Measurements from ENCODE around the gene CIRBP.
"Not testable (repeated sequence)": the region's sequence is repeated elsewhere in the genome, so short reads cannot be mapped to it uniquely, and the experiment has no call there.

CIRBP gene

GRCh38 chr19:1243768-1244692, 25.1 kb upstream of the CIRBP start:
- DNase-seq (ENCODE audit: low read depth, low spot score): no peak

- no peak for DNase-seq (ENCODE audit: low read depth, low spot score)
Measured at GRCh38 chr19:1244693-1245451, 24.3 kb upstream of the CIRBP start.

GRCh38 chr19:1245494-1246264, 23.5 kb upstream of the CIRBP start:
- no peak for DNase-seq (ENCODE audit: low read depth, low spot score)

- DNase-seq (ENCODE audit: low read depth, low spot score): not testable (repeated sequence)
Measured at GRCh38 chr19:1246265-1247087, 22.7 kb upstream of the CIRBP start.

GRCh38 chr19:1247748-1248138, 21.4 kb upstream of the CIRBP start:
- no peak for DNase-seq (ENCODE audit: low read depth, low spot score)

- no peak for DNase-seq (ENCODE audit: low read depth, low spot score)
Measured at GRCh38 chr19:1248139-1248785, 20.9 kb upstream of the CIRBP start, which contains the start of gene MIDN. MIDN (plus strand) TSS chr19:1248583; CDS start chr19:1250297, 1,714 bp downstream.

- DNase-seq (ENCODE audit: low read depth, low spot score): no peak
Measured at GRCh38 chr19:1248786-1249297, 20.3 kb upstream of the CIRBP start.

- DNase-seq (ENCODE audit: low read depth, low spot score): peak; percentile 93
Measured at GRCh38 chr19:1249298-1249989, 19.7 kb upstream of the CIRBP start.

- no peak for DNase-seq (ENCODE audit: low read depth, low spot score)
Measured at GRCh38 chr19:1249990-1250436, 19.1 kb upstream of the CIRBP start.

GRCh38 chr19:1250437-1251260, 18.5 kb upstream of the CIRBP start:
- no peak for DNase-seq (ENCODE audit: low read depth, low spot score)

- DNase-seq (ENCODE audit: low read depth, low spot score): no peak
Measured at GRCh38 chr19:1251330-1252220, 17.6 kb upstream of the CIRBP start.

- peak; percentile 85 for DNase-seq (ENCODE audit: low read depth, low spot score)
Measured at GRCh38 chr19:1252221-1252820, 16.8 kb upstream of the CIRBP start.

GRCh38 chr19:1252821-1253513, 16.2 kb upstream of the CIRBP start:
- DNase-seq (ENCODE audit: low read depth, low spot score): peak; percentile 91

GRCh38 chr19:1253514-1254080, 15.5 kb upstream of the CIRBP start:
- DNase-seq (ENCODE audit: low read depth, low spot score): peak; percentile 78

GRCh38 chr19:1254081-1254527, 15.0 kb upstream of the CIRBP start:
- DNase-seq (ENCODE audit: low read depth, low spot score): no peak

- DNase-seq (ENCODE audit: low read depth, low spot score): no peak
Measured at GRCh38 chr19:1254530-1255185, 14.5 kb upstream of the CIRBP start.
